Activated T-cell treated with anti-CD3 and anti-CD28 coated beads for 48 hours (primary cell): ENCODE measurements around the gene RTN4R.

Experiments used
- DNase-seq: peaks from one replicate; pipeline ENCODE4 v3.0.0-alpha.2; 2020; ENCODE audit warnings: low read depth

Gene RTN4R

DNA sequence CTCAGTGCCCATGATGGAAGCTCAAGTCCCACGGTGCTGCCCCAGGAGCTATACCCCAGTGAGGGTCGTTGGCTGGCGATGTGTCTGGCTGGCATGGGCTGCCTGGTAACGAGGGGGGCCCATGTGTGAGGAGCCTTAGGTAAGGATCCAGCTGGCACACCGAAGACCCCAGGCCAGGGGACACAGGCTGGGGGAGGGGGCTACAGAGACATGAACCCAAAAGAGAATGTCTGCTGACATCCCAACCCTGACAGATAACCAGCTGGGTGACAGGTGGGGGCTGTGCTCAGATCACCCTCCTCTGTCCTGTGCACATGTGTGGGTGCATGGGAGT, 39.2 kb downstream of the RTN4R start:
- DNase-seq: no peak

DNA sequence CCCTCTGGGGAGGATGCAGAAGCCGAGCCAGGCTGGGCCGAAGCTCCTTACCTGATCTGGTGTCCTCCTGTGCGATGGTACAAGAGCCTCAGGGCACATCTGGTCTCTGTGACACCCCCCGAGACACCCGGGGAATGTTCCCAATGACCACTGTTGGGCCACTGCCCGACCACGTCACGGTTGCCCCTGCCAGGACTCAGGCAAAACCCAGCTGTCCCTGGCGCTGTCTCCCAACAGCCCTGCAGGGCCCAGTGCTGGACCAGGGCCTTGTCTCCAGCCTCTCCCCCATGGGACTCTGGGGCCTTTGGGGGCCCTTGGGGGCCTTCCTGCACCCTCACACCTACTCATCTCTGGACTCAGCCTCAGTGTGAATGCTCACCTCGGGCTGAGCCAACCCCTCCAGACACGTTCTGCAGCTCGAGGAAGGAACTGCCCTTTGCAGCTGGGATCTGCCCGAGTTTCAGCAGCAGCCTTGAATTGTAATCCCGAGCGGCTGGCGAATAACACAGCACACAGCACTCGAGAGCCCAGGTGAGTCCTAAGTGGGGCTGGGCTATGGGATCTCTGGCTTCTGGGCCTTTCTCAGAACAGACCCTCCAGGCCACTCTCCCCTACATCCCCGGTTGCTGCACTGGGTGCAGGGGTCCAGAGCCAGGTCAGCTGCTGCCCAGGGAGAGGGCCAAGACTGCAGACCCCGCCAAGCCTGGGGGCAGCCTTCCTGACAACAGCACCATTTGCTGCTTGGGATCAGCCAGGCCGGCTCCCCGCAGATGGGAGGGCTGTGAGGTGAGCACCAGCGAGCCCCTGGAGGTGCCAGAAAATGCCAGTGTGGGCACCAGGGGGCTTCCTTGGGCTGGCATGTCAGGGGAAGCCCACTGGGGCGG, 39.8 kb downstream of the RTN4R start:
- no peak for DNase-seq

DNA sequence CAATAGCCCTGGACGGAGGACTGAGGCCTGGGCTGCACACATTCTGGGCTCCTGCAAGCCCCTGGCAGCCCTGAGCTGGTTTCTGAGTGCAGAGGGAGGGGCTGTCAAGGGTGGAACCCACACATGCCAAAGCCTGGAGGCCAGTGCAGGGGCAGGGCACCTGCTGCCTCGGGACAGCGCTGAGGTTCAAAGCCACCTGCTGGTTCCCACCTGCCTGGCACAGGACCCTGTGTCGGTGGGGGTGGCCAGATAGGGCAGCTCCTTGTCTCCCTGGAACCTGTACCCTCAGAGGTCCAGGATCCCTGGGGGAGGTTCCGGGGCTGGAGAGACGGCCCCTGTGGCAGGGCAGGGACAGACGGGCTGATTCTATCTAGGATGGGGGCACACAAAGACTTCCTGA, 40.8 kb downstream of the RTN4R start:
- no peak for DNase-seq

DNA sequence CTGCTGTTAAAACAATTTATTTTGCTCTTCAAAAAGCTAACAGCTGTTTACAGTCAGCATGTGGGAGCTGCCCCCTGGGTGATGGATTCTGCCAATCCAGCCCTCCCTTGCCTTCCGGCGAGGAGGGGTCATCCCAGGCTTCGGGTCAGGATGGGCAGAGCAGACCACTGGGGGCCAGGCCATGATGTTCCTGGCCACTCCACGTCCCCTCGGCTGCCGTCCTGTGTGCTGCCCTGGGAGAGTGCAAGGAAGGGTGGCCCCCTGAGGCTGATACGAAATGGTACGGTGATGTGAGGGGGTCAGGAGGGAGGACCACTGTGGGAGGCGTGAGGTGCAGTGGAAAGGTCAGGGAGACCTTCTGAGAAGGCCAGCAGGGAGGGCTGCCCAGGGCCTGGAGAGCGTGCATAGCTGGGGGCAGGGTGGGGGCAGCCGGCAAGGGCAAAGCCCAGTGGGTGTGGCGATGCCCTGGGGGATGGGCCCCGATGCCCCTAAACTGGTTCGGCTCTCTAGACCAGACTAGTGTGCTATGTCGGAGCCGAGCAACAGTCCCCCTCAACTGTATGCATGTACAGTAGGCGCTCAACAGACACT, 41.3 kb downstream of the RTN4R start:
- no peak for DNase-seq

DNA sequence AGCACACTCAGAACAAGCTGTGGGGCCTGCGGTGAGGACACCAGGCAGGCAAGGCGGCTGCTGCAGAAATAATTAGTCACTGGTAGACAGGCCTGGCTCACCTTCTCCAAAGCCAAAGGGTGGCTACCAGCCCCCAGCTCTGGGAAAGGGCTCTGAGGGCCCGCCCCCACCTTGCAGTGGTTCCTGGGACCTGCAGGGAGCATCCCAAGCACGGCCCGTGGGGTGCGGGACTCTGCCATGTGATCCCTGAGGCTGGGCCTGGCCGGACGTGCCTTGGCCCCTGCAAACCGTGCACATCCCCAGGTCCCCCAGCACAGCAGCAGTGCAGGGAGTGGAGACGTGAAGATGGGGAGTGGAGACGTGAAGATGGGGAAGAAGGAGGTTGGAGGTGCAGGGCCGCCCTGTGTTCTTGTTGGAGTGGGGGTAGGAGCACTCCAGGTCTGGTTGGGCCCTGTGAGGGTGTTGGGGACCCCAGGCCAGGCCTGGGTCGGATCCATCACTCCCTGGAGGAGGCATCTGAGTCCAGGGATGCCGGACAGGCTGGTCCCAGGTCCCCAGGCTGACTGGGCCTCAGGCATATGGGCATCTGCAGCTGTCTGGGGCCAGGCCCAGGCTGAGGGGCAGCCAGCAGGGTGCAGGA, 41.9 kb downstream of the RTN4R start:
- DNase-seq: no peak

DNA sequence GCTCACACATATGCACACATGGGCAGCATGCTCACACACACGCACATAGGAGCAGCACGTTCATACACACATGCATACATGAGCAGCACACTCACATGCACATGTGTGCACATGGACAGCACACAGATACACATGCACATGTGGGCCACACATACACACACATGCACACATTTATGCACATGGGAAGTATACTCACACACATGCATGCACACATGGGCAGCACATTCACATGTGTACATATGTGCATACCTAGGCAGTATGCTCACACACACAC, 42.5 kb downstream of the RTN4R start:
- DNase-seq: no peak

DNA sequence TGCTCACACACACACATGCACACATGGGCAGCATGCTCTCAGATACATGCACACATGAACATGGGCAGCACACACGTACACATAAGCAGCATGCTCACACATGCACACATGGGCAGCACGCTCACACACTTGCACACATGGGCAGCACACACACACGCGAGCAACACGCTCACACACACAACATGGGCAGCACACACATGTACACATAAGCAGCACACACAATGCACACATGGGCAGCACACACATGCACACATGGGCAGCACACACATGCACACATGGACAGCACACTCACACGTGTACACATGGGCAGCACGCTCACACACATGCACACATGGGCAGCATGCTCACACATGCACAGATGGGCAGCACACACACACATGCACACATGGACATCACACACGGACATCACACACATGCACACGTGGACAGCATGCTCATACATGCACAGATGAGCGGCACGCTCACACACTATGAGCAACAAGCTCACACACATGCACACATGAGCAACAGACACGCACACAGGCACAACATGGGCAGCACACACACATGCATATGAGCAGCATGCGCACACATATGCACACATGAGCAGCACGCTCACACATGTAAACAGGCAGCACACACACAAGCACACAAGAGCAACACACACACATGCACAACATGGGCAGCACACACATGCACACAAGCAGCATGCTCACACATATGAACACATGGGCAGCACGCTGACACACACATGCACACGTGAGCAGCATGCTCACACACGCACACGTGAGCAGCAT, 43.0 kb downstream of the RTN4R start:
- no peak for DNase-seq

DNA sequence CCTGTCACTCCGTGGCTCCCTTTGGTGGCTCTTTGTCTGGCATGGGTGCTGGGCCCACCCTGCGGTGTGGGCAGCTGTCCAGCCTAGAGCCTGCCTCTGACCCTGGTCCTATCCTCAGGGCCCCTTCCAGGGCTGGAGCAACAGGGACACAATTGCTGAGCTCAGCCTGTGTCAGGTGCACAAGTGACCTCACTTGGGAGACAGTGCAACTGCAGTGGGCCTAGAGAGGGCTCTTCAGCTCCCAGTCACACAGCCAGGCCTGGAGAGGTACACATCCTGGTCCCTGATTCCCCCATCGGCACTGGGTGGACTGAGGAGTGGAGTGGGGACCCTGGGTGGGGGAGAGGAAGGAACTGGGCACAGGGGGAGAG, 43.9 kb downstream of the RTN4R start:
- DNase-seq: no peak

DNA sequence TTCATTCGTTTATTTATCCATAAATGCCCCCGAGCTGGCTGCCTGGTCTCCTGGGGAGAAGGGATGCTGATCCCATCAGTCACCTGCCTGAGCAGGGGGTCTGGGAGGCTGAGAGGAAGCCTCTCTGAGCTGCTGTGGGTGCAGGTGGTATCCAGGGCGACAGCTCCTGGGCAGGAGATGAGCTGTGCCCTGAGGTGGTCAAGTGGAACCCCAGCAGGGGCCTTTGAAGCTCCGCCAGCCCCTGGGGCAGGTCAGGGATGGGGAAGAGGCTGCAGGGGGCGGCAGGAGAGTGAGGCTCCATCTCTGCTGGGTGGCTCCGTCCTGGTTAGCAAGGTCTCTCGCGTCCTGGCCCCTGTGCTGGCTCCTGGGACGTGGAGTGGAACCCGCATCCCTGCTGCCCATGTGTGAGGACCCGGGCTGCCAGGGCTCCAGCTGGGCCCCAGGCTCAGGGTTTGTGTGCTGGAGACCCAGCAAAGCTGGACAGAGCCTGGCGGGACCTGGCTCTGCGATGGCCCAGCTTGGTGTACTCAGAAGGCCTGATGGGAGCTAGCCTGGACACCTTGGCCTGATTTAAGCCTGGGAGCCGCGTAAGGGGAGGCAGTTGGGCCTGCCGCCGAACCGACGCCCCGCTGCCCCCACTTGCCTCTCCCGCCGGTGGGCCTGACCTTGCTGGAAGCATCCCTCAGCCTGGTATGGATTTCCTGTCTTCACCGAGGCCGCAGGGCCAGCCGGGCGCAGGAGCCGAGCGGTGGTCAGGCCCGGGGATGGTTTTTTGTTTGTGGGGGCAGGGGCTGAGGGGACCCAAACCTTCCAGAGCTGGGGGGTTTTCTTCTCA, 44.5 kb downstream of the RTN4R start:
- DNase-seq: no peak

DNA sequence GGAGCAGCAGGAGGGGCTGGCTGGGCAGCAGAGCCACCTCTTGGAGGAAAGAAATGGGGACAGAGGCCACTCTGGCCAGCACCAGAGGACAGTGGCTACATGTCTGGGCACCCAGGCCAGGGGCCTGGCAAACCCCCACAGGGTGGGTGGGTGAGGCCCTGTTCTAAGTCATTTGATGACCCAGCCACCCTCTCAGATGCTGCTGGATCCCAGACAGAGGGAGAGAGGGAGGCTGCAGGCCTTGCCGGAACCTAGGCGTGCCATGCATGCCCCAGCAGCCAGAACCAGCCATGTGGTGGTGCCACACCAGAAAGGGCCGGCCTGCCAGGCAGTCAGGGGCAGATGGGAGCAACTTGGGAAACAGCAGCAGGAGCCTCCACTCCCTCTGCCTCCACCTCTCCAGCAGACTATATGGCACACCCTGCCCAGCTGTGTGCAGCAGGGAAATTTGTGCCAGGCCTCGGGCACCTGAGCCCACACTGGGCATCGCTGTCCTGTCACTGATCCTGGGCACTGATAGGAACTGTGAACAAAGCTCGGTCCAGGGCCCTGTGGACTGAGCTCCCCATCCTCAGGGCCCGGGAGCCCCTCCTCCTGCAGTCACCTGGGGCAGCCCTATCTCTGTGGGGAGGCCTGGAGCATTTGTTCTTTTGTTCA, 45.2 kb downstream of the RTN4R start:
- DNase-seq: no peak

DNA sequence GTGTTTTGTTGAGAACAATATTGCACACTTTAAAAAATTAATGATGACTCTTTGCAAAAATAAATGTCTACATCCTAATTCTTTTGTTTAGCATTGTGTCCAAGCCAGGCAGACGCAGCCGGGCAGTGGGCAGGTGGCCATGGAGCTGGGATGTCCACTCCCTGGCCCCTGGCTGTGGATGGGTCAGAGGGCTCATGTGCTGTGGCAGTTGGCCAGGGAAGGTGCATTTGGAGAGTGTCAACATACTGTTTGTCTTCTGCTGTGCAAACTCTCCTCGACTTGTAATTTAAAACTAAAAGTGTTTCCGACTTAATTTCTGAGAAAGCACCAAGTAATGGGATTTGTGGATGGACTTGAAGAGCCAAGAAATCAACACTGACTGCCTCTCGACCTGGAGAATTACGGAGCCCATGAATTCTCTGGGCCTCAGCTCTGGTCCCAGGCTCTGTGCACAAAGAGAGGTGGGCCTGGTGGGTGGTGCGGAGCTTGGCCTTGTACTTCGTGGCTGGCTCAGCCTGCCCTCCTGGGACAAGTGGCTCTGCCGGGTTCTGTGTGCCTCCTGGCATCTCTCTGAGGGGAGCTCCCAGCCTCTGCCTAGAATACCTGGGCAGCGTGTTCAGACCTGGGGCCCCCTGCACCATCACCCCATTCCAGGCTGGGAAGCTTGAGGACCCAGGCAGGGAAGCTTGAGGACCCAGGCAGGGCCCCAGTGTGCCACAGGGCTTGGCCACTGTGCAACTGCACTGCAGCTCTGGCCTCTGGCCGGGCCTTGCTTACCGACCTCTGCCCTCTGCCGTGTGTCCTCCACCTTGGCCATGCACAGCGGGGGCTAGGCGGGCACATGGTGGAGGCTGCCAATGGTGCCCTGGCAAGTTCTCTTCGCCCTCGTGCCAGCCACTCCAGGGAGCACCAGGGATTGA, 46.4 kb downstream of the RTN4R start:
- no peak for DNase-seq

DNA sequence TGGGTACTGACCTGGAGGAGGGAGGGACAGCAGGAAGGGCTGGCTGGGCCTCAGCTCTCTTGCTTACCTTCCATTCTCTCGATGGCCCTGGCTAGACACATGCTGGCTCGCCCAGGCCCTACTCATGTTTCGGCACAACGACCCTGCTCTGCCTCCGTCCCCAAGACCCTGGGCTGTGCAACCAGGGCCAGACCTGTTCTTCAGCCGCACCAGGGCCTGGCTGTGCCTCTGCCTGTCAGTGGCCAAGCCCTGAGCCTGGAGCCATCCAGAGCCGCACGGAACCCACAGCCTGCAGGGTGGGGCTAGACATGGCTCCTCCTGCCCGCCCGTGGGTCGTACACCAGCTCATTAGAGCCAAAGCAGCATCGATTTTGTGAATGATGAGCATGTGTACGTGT, 47.5 kb downstream of the RTN4R start:
- DNase-seq: no peak

DNA sequence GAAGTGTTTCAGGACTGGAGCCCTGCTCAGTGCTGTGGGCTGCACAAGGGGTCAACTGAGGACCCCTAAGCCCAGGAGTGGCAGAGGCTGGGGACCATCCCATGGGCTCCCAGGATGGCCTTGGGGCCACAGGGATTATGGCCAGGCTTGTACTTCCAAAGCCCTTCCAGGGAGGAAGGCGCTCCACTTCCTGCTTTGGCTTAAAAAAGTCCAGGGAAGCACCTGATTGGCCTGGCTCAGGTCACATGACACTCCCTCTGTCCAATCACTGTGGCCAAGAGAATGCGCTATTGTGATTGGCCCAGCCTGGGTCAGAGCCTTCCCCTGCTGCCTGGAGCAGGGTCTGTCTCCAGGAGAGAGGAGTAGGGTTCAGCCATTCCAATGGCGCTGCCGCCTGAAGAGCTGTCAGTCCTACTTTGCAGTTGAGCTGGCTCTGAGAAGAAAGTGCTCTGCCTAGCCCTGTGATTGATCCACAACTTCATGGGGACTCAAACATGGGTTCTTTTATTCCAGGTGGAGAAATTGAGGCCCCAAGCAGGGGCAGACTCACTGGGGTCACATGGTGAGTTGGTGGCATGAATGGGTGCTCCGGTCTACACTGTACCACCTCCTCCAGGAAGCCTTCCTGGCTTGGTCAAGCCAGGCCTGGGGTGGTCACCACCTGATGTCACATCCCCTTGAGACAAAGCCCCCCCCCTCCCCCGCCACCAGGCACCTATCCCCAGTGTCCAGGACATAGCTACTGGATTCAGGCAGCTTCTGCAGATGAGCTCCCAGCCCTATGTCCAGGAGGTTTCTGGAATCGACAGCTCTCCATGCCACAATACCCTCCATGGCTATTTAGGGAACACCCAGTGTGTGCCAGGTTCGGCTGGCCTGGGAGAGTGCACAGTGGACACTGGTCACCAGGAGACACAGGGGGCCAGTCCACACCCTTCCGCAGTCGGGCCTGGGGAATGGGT, 48.2 kb downstream of the RTN4R start:
- DNase-seq: no peak

DNA sequence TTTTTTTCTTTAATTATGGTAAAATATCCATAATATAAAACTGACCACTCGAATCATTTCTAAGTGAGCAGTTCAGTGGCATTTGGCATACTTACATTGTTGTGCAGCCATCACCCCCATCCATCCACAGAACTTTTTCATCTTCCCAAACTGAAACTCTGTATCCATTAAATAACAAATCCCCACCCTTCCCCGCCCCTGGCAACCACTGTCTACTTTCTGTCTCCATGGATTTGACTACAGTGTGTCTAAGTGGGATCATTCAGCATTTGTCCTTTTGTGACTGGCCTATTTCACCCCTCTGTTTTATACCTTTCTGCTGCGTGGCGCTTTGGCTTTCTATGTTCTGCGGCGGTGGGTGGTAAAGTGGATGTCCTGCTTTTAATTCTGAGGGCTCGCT, 49.1 kb downstream of the RTN4R start:
- DNase-seq: no peak

DNA sequence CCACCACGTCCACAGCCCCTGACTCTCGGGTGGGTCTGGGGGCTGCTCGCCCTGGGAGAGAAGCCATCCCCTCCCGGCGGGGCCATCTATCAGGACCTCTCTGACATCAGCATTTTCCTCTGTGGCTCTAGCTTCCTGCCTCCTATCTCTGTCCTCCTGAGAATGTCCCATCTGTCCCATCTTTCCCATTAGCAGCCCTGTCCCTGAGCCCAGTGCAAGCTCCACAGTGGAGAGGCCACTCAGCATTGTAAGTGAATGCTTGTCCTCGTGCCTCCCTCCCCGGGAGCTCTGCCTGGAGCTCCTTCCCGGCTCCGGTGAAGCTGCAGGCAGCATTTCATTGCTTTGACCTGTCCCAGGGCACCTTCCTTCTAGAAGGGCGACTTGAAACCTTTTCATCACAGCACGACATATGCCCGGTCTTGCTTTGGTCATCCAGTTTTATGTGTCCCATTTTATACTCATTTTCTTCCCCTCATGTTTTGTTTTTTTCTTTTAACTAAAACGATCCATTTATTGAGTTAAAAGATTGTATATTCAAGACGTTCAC, 49.7 kb downstream of the RTN4R start:
- DNase-seq: no peak

DNA sequence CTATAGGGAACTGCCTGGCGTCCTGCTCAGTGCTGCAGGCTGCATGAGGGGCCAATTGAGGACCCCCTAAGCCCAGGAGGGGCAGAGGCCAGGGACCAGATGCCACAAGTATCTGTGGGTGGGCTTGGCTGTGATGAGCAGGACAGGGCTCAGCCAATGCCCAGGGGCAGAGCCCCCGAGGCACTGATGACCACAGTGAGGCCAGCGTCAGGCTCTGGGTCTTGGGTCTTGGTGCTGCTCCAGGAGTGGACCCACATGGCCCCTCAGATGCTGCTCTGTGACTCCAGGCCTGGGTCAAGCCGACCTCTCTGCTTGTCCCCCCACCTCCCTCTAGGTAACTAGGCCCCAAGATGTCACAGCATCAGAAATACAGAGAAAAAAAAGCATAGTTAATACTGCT, 50.6 kb downstream of the RTN4R start:
- DNase-seq: no peak

DNA sequence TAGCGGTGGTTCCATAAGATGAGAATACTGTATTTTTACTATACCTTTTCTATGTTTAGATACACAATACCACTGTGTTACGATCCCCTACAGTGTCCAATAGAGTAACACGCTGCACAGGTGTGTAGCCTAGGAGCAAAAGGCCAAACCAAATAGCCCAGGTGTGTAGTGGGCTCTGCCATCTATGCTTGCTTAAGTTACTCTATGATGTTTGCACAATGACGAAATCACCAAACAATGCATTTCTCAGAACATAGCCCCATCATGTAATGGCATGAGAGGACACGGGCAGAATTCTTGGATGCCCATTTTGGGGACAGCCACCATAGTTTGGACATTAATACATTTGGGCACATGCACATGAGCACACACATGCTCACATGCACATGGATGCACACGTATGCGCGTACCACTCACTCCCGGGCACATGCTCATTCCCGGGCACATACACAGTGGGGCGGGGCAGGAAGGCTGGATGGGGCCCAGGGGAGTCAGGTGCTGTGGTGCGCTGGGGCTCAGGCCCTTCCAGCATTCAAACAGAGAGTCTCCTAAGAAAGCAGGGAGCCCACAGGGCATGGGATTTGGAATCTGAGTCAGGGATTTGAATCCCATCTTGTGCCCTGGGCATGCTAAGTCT, 51.1 kb downstream of the RTN4R start:
- no peak for DNase-seq

DNA sequence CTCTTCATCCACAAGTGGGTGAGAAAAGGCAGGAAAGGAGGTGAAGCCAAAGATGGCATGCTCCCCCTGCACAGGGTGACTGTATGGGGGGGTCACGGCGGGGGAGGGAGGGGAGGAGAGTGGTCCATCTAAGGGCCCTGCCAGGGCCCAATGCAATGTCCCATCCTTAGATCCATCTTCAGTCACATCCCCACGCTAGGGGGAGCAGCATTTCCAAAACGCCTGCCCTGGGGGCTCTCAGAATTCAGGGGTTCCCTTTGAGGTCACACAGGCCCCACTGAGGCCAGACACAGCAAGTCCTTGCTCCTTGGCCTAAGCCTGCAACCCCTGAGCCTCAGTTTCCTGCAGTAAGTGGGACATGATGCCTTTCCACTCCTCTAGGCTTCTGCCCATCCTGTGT, 52.4 kb downstream of the RTN4R start:
- DNase-seq: no peak

DNA sequence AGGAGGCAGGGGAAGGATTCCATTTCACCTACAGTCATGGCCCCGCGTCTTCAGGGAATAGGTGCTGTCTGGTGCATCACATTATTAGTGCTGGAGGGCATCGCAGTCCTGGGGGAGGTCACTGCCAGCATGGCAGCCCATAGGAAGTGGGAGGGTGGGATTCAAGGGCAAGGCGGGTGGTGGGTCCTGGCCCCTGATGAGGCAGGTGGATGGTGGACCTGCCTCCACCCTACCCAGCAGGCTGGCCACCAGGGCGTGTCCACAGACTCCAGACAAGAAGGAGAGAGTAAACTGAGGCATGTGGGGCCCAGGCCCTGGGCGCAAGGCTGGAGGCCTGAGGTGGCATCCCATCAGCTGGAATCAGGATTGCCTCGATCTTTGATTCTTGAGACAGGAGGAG, 53.3 kb downstream of the RTN4R start:
- DNase-seq: no peak
